ENCODE measurements around the gene CFAP92. TPM values are rescaled to one million over a fixed set of nuclear protein-coding genes. Genes with fewer than 3 reads are reported as not detected.
A peak's percentile ranks its signal among the peaks of the same experiment; 100 is the strongest.

Gene CFAP92
- total and polyA plus RNA-seq, 2 donors (not counting 3 experiments of a cell fraction or from before 2014, with no cell fraction given), result 0.04 to 0.62 TPM

DNA sequence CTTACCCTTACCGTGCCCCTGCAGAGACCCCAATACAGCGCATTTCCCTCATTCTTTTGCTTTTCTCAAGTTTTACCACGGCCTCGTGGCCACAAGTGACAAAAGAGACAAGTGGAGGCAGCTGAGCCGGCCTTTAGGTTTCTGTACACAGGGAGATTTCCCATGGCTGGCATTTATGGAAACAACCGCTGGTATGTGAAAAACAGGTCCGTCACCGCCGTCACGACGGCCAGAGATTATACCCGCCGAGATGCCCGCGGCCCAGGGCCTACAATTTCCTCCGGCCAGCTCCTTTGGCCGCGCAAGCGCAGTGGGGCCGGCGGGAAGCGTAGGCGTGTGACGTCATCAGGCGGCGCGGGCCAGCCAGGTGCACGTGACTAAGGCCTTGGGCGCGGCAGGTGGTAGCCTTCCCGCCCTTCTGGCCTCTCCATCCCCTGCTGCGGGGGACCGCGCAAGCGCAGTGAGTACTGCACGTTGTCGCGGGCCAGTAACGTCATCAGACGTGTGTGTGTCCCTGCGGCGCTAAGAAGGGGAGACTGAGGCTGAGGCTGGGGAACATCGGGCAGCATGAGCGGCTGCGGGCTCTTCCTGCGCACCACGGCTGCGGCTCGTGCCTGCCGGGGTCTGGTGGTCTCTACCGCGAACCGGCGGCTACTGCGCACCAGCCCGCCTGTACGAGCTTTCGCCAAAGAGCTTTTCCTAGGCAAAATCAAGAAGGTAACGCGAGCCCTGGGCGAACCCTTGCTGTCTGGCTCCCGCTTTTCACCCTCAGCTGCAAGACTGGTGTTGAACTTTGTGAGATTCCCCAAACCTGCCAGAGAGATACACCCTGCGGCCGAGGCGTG is 114.5 kb downstream of the CFAP92 start, which contains the start of gene ACAD9:
Gene ACAD9 (plus strand): TSS at position 496 of the 845 bp plus-strand sequence. CDS start 72 bp downstream, at position 568.
- ChIA-PET CTCF (interaction anchor here (0.6 to 2.9 kb wide), 12 partner anchors 9 to 367 kb away, joined by 3 to 22 read pairs (median 4); no protein-coding TSS in a partner anchor), POLR2A (interaction anchor here (0.9 to 3.0 kb wide), 4 partner anchors 9 to 806 kb away, joined by 3 to 12 read pairs (median 4); partner anchors contain the start of gene COPG1)
- H3K4me1 ChIP-seq (ENCODE audit: control insufficient read depth, extremely low read depth, insufficient read depth, low read length), result peaks cover 23% of the 10 kb centered on the region
- H3K9me3 ChIP-seq (replicated peaks; ENCODE audit: control insufficient read depth, insufficient read depth, low read length), result no peaks in the 10 kb centered on the region
- dilution Hi-C loops (cut with MboI; ENCODE audit: extremely low pct_ligation_motif_present, low sequenced_read_pairs), result no loop called here
- BruUV-seq (replicated peaks), result TSS peak; percentile 62
- DNase-seq (ENCODE audit: low read depth, low spot score), result peak; percentile 99
- peaks cover 3 to 6% of the 10 kb centered on the region in 2 experiments for H3K27me3 ChIP-seq (ENCODE audit: control insufficient read depth in 2 of 2, insufficient read depth in 2 of 2, low read length in 2 of 2)
- peak; percentile 96 for FAIRE-seq
- H3K9me1 ChIP-seq (replicated peaks; ENCODE audit: control insufficient read depth, extremely low read depth, insufficient read depth, low read length), result no peaks in the 10 kb centered on the region
- peak within 1 kb of the TSS; percentile 80 for H2AFZ ChIP-seq (ENCODE audit: low read depth, low read length)
- peak within 1 kb of the TSS; percentile 99 for H3K9ac ChIP-seq (replicated peaks; ENCODE audit: extremely low read depth, insufficient read depth, low read length)
- H3K36me3 ChIP-seq (ENCODE audit: control insufficient read depth in 2 of 2, extremely low read depth in 1 of 2, insufficient read depth in 2 of 2, low read length in 2 of 2), result peaks cover 0 to 9% of the 10 kb centered on the region in 2 experiments
- TF ChIP-seq JUN (IDR thresholded peaks at IDR 0.05; ENCODE audit: borderline replicate concordance, insufficient read depth, insufficient read length, low read depth) (peak; percentile 59), POLR2AphosphoS5 (IDR thresholded peaks at IDR 0.05; ENCODE audit: insufficient read depth, low read depth, low read length) (peak; percentile 82), MYC (IDR thresholded peaks at IDR 0.05; ENCODE audit: low read depth, low read length) (peak; percentile 87), FOS (IDR thresholded peaks at IDR 0.05; ENCODE audit: borderline replicate concordance, insufficient read depth, low read length) (no peak), EZH2 (IDR thresholded peaks at IDR 0.05; ENCODE audit: borderline replicate concordance, low read depth, low read length, severe bottlenecking) (no peak), POLR2A (IDR thresholded peaks at IDR 0.05; ENCODE audit: low read depth, low read length) (peak; percentile 97)
- TF ChIP-seq, protein P1, sequence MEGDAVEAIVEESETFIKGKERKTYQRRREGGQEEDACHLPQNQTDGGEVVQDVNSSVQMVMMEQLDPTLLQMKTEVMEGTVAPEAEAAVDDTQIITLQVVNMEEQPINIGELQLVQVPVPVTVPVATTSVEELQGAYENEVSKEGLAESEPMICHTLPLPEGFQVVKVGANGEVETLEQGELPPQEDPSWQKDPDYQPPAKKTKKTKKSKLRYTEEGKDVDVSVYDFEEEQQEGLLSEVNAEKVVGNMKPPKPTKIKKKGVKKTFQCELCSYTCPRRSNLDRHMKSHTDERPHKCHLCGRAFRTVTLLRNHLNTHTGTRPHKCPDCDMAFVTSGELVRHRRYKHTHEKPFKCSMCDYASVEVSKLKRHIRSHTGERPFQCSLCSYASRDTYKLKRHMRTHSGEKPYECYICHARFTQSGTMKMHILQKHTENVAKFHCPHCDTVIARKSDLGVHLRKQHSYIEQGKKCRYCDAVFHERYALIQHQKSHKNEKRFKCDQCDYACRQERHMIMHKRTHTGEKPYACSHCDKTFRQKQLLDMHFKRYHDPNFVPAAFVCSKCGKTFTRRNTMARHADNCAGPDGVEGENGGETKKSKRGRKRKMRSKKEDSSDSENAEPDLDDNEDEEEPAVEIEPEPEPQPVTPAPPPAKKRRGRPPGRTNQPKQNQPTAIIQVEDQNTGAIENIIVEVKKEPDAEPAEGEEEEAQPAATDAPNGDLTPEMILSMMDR (IDR thresholded peaks at IDR 0.05; ENCODE audit: extremely low read depth in 1 of 2, insufficient read depth in 1 of 2, low read depth in 1 of 2, low read length in 2 of 2), result no peak
- TF ChIP-seq, protein P2, sequence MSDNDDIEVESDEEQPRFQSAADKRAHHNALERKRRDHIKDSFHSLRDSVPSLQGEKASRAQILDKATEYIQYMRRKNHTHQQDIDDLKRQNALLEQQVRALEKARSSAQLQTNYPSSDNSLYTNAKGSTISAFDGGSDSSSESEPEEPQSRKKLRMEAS (IDR thresholded peaks at IDR 0.05; ENCODE audit: insufficient read depth, insufficient read length), result peak; percentile 98
- no peaks in the 10 kb centered on the region for H4K20me1 ChIP-seq (replicated peaks; ENCODE audit: control insufficient read depth, extremely low read depth, insufficient read depth, low read length)
- peak within 1 kb of the TSS; percentile 85 for H3K4me2 ChIP-seq (ENCODE audit: insufficient read depth, low read length)
- intact Hi-C loops (cut with micrococcal nuclease), result loop anchor here (1.0 to 5.0 kb wide), 5 partner anchors 43 to 369 kb away; partner anchors contain the start of genes COPG1 and RAB7A
- peak within 1 kb of the TSS; percentile 81 to 91 (median 90) for H3K4me3 ChIP-seq (replicated peaks in 1 of 3; ENCODE audit: insufficient read depth in 1 of 3, low read depth in 1 of 3, low read length in 3 of 3)
- H3K27ac ChIP-seq (ENCODE audit: insufficient read depth, low read depth, low read length), result peak within 1 kb of the TSS; percentile 95
- H3K79me2 ChIP-seq (ENCODE audit: control insufficient read depth, insufficient read depth, low read length), result peaks cover 40% of the 10 kb centered on the region
